HG02852 (cell line): Measurements from ENCODE around the gene MRPL46.

Experiments
- ATAC-seq: cut with Tn5 transposase; IDR thresholded peaks from one replicate; pipeline ENCODE4 v1.9.1; 2021; ENCODE audit warnings: mild to moderate bottlenecking, moderate library complexity; ENCODE audit not compliant: unreplicated experiment

MRPL46 gene

GRCh38 chr15:88467073-88467934, at the start of gene MRPL46, which contains the start of gene MRPS11:
Gene MRPL46, minus strand, starts transcription at chr15:88467388. Its CDS starts 11 bp downstream, at chr15:88467377.
Gene MRPS11, plus strand, starts transcription at chr15:88467708. Its CDS starts 10 bp downstream, at chr15:88467718.
- peak; percentile 77 for ATAC-seq

- no peak for ATAC-seq
Measured at GRCh38 chr15:88513195-88513594, 46.0 kb upstream of the MRPL46 start.

- no peak for ATAC-seq
Measured at GRCh38 chr15:88512601-88513000, 45.4 kb upstream of the MRPL46 start.

- ATAC-seq: no peak
Measured at GRCh38 chr15:88512078-88512477, 44.9 kb upstream of the MRPL46 start.

GRCh38 chr15:88511161-88511560, 44.0 kb upstream of the MRPL46 start:
- ATAC-seq: no peak

- ATAC-seq: peak; percentile 55
Measured at GRCh38 chr15:88509964-88510363, 42.8 kb upstream of the MRPL46 start.

GRCh38 chr15:88509321-88509720, 42.1 kb upstream of the MRPL46 start:
- ATAC-seq: peak; percentile 52

GRCh38 chr15:88506628-88507027, 39.4 kb upstream of the MRPL46 start:
- no peak for ATAC-seq

- ATAC-seq: no peak
Measured at GRCh38 chr15:88505721-88506120, 38.5 kb upstream of the MRPL46 start.

- no peak for ATAC-seq
Measured at GRCh38 chr15:88504445-88504844, 37.3 kb upstream of the MRPL46 start.

- no peak for ATAC-seq
Measured at GRCh38 chr15:88498996-88499395, 31.8 kb upstream of the MRPL46 start.

- no peak for ATAC-seq
Measured at GRCh38 chr15:88497109-88497765, 30.0 kb upstream of the MRPL46 start.

GRCh38 chr15:88493844-88494243, 26.7 kb upstream of the MRPL46 start:
- ATAC-seq: no peak

GRCh38 chr15:88491158-88491557, 24.0 kb upstream of the MRPL46 start:
- ATAC-seq: no peak

- ATAC-seq: no peak
Measured at GRCh38 chr15:88490036-88490435, 22.8 kb upstream of the MRPL46 start.

GRCh38 chr15:88489321-88489720, 22.1 kb upstream of the MRPL46 start:
- no peak for ATAC-seq

- no peak for ATAC-seq
Measured at GRCh38 chr15:88487796-88488523, 20.8 kb upstream of the MRPL46 start.

- ATAC-seq: no peak
Measured at GRCh38 chr15:88487178-88487795, 20.1 kb upstream of the MRPL46 start.

- ATAC-seq: no peak
Measured at GRCh38 chr15:88484682-88485331, 17.6 kb upstream of the MRPL46 start.

GRCh38 chr15:88482263-88482662, 15.1 kb upstream of the MRPL46 start:
- ATAC-seq: no peak
